Stomach (tissue), 4 donors: ENCODE measurements around the gene KLHDC8B.

Experiments
- EP300 ChIP-seq: sonication (generic); formaldehyde crosslinking; IDR thresholded peaks from one replicate; pipeline ENCODE4 v1.6.1; 2017; ENCODE audit warnings: antibody characterized with exemption
- POLR2A ChIP-seq, 4 donors: fragments of 450-650 bp; IDR thresholded peaks; one replicate each; pipeline ENCODE4 v1.6.1; 2016; ENCODE audit warnings: antibody characterized with exemption in 4 of 4, control low read depth in 2 of 4, mild to moderate bottlenecking in 1 of 4, moderate library complexity in 1 of 4
- POLR2AphosphoS5 ChIP-seq, 3 donors: sonication (generic); formaldehyde crosslinking; IDR thresholded peaks; one replicate each; pipeline ENCODE4 v1.6.1; 2016; ENCODE audit warnings: antibody characterized with exemption in 3 of 3
- TF ChIP-seq, protein P1 (sequence below), 7 experiments: fragments of 450-650 bp in 4 of 7; fragments of 200-600 bp in 3 of 7; sonication (generic) in 3 of 7; IDR thresholded peaks; one replicate each; pipeline ENCODE4 v1.5.1; 2016 to 2019; ENCODE audit warnings: antibody characterized with exemption in 7 of 7, control low read depth in 2 of 7, mild to moderate bottlenecking in 1 of 7

DNA sequence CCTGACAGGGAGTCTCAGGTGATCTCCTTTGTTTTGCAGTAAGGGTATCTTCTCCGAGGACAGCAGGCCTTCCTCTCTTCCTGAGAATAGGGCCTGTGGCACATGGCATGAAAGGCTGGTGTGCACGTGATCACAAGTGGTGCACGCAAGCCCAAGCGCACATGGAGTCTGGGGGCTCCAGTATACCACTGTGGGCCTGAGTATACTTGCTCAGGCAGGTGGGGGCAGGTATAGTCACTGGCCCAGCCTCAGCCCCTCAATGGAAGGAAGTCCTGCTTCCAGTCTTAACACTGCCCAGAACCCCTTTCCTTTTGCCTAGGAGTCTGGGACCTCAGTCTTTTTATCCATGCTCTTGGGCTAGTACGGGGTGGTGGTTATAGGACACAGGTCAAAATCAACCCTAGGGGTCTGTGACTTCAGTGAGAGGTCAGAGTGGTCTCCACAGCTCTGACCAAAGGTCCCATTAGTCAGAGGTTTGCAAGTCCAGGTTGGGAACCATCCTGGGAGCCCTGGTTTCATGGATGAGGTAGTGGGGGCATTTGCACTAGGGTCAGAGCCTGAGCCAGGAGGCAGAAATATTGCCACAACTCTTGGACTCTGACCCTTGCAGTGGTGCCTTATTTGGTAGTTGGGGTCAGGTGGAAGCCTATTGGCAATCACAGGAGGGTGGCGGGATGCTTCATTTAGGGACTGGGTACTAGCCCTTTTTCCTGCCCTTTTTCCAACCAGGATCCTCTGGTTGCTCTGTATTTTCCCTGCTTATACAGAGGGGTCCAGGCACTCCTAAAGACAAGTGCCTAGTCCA is 4.4 kb upstream of the KLHDC8B start:
- TF ChIP-seq POLR2AphosphoS5 (IDR thresholded peaks at IDR 0.05) (no peak), POLR2A (IDR thresholded peaks at IDR 0.05) (no peak), EP300 (no peak)
- TF ChIP-seq, protein P1, sequence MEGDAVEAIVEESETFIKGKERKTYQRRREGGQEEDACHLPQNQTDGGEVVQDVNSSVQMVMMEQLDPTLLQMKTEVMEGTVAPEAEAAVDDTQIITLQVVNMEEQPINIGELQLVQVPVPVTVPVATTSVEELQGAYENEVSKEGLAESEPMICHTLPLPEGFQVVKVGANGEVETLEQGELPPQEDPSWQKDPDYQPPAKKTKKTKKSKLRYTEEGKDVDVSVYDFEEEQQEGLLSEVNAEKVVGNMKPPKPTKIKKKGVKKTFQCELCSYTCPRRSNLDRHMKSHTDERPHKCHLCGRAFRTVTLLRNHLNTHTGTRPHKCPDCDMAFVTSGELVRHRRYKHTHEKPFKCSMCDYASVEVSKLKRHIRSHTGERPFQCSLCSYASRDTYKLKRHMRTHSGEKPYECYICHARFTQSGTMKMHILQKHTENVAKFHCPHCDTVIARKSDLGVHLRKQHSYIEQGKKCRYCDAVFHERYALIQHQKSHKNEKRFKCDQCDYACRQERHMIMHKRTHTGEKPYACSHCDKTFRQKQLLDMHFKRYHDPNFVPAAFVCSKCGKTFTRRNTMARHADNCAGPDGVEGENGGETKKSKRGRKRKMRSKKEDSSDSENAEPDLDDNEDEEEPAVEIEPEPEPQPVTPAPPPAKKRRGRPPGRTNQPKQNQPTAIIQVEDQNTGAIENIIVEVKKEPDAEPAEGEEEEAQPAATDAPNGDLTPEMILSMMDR (IDR thresholded peaks at IDR 0.05): no peak
